DOHH2 (cell line): ENCODE data around the gene SOD1.

Experiments used
- CTCF ChIP-seq: fragments of 200-600 bp; sonication (generic); IDR thresholded peaks from one replicate; pipeline ENCODE4 v1.5.1; 2014; ENCODE audit warnings: antibody characterized with exemption, mild to moderate bottlenecking, low read depth, low read length; ENCODE audit not compliant: poor library complexity, severe bottlenecking
- EZH2phosphoT487 ChIP-seq: fragments of 200-600 bp; sonication (generic); IDR thresholded peaks from 2 replicates; pipeline ENCODE4 v1.6.1; 2017; ENCODE audit warnings: borderline replicate concordance, mild to moderate bottlenecking, antibody characterized with exemption, low read length, moderate library complexity, mixed read lengths

GRCh38 chr21:31714741-31715365 lies 55.4 kb downstream of the SOD1 start:
- TF ChIP-seq CTCF (no peak), EZH2phosphoT487 (no peak)
